Ishikawa (cell line): ENCODE data around the gene PTPRM.

Experiments used
- CEBPB ChIP-seq: IDR thresholded peaks from 2 replicates; pipeline ENCODE4 v1.6.1; 2012
- CREB1 ChIP-seq: IDR thresholded peaks from 2 replicates; pipeline ENCODE4 v1.6.1; 2012; ENCODE audit warnings: low read depth
- EGR1 ChIP-seq: IDR thresholded peaks from 2 replicates; pipeline ENCODE4 v1.6.1; 2012
- EP300 ChIP-seq: IDR thresholded peaks from 2 replicates; pipeline ENCODE4 v1.6.1; 2012; ENCODE audit warnings: borderline replicate concordance
- FOXM1 ChIP-seq: IDR thresholded peaks from 2 replicates; pipeline ENCODE4 v1.6.1; 2012; ENCODE audit warnings: low read depth, borderline replicate concordance
- NFIC ChIP-seq: IDR thresholded peaks from 2 replicates; pipeline ENCODE4 v1.6.1; 2012
- RAD21 ChIP-seq: IDR thresholded peaks from 2 replicates; pipeline ENCODE4 v1.6.1; 2012; ENCODE audit warnings: low read depth
- TAF1 ChIP-seq: IDR thresholded peaks from 2 replicates; pipeline ENCODE4 v1.6.1; 2012; ENCODE audit warnings: low read depth, mild to moderate bottlenecking
- TCF12 ChIP-seq: IDR thresholded peaks from 2 replicates; pipeline ENCODE4 v1.6.1; 2012; ENCODE audit warnings: low read depth
- TEAD4 ChIP-seq: IDR thresholded peaks from 2 replicates; pipeline ENCODE4 v1.6.1; 2012
- YY1 ChIP-seq: IDR thresholded peaks from 2 replicates; pipeline ENCODE4 v1.6.1; 2012; ENCODE audit warnings: low read depth
- ZBTB7A ChIP-seq: IDR thresholded peaks from 2 replicates; pipeline ENCODE4 v1.6.1; 2012; ENCODE audit warnings: low read depth
- TF ChIP-seq, protein P1 (sequence below): IDR thresholded peaks from 2 replicates; pipeline ENCODE4 v1.6.1; 2012; ENCODE audit warnings: low read depth, mild to moderate bottlenecking
- TF ChIP-seq, protein P2 (sequence below): IDR thresholded peaks from 2 replicates; pipeline ENCODE4 v1.6.1; 2012
- TF ChIP-seq, protein P3 (sequence below): IDR thresholded peaks from 2 replicates; pipeline ENCODE4 v1.6.1; 2012

Gene PTPRM

DNA sequence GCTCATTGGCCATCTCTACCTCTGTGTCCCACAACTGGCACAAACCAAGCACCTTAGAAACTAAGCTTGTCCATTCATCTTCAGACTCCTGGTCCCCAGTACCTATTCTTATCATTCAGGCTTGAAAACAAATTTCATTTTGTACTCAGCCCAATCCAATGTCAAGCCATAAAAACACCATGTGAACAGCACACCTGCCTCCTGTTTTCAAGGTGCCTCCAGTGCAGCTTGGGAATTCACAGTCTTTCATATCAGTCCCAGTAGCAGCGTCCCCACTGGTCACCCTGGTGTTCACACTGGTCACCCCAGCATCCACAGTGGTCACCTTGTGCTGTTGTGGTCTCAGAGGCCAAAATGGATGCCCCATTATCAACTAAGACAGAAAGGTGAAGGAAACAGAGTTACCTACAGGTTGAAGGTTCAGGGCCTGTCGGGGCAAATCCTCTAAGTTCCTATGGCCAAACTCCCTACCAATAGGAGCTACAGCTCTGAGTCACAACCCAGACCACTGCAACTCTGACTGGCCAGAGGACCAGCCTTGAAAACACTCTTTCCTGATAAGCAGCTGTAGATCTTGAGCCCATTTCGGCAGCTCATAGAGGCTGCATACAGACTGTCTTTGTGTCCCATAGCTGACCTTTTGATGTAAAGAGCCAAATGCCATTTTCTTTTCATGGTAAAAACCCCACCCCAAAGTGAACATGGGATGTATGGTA is 782.6 kb downstream of the PTPRM start:
- TF ChIP-seq EGR1 (no peak), EP300 (no peak), CREB1 (no peak), TAF1 (no peak), TEAD4 (no peak), NFIC (no peak), ZBTB7A (no peak), RAD21 (no peak), FOXM1 (no peak), CEBPB (no peak), YY1 (no peak), TCF12 (no peak)
- TF ChIP-seq, protein P1, sequence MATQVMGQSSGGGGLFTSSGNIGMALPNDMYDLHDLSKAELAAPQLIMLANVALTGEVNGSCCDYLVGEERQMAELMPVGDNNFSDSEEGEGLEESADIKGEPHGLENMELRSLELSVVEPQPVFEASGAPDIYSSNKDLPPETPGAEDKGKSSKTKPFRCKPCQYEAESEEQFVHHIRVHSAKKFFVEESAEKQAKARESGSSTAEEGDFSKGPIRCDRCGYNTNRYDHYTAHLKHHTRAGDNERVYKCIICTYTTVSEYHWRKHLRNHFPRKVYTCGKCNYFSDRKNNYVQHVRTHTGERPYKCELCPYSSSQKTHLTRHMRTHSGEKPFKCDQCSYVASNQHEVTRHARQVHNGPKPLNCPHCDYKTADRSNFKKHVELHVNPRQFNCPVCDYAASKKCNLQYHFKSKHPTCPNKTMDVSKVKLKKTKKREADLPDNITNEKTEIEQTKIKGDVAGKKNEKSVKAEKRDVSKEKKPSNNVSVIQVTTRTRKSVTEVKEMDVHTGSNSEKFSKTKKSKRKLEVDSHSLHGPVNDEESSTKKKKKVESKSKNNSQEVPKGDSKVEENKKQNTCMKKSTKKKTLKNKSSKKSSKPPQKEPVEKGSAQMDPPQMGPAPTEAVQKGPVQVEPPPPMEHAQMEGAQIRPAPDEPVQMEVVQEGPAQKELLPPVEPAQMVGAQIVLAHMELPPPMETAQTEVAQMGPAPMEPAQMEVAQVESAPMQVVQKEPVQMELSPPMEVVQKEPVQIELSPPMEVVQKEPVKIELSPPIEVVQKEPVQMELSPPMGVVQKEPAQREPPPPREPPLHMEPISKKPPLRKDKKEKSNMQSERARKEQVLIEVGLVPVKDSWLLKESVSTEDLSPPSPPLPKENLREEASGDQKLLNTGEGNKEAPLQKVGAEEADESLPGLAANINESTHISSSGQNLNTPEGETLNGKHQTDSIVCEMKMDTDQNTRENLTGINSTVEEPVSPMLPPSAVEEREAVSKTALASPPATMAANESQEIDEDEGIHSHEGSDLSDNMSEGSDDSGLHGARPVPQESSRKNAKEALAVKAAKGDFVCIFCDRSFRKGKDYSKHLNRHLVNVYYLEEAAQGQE, result no peak
- TF ChIP-seq, protein P2, sequence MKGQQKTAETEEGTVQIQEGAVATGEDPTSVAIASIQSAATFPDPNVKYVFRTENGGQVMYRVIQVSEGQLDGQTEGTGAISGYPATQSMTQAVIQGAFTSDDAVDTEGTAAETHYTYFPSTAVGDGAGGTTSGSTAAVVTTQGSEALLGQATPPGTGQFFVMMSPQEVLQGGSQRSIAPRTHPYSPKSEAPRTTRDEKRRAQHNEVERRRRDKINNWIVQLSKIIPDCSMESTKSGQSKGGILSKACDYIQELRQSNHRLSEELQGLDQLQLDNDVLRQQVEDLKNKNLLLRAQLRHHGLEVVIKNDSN, result no peak
- TF ChIP-seq, protein P3, sequence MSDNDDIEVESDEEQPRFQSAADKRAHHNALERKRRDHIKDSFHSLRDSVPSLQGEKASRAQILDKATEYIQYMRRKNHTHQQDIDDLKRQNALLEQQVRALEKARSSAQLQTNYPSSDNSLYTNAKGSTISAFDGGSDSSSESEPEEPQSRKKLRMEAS, result no peak

DNA sequence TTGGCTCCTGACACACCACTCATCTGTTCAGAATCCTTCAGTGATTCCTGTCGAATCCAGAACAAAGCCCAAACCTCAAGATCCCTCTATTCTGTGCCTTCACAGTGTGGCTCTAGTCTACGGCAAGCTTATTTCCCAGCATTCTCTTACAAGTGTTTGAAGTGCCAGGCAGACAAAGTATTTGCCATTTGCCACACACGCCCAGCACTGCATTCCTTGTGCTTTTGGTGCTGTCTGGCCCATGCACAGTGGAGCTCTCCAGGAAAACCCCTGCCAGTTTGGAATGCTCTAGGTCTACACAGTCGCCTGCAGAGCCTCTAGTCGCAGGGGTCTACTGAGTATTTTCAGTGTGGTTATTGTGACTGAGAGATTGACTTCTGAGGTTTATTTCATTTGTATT is 783.5 kb downstream of the PTPRM start:
- TF ChIP-seq EP300, result no peak
- no peak for TF ChIP-seq CREB1
- no peak for TF ChIP-seq FOXM1
- TF ChIP-seq ZBTB7A, result no peak
- TF ChIP-seq EGR1, result no peak
- TF ChIP-seq, protein P1, result no peak
- TF ChIP-seq CEBPB, result no peak
- TF ChIP-seq, protein P3, result no peak
- TF ChIP-seq RAD21, result no peak
- TF ChIP-seq TCF12, result no peak
- TF ChIP-seq TAF1, result no peak
- no peak for TF ChIP-seq NFIC
- no peak for TF ChIP-seq TEAD4
- TF ChIP-seq, protein P2, result no peak

DNA sequence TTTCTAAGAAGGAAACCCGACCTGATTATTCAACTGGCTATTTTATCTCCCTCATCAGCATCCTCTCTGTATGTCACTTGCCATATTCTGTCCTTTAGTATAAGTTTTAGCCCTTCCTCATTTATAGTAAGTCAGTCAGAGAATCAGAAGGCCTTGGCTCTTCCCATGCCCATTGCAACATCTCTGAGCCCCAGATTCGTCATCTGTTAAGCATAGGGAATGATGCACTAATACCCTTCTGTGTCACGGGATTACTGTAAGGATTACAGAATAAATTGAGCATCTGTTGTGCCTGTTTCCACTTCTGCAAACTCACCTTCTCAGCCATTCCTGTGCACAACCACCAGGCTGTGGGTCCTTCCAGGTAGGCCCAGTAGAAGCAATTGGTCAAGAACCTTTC is 784.0 kb downstream of the PTPRM start:
- TF ChIP-seq, protein P1, result no peak
- TF ChIP-seq TEAD4 (no peak), EGR1 (no peak)
- TF ChIP-seq, protein P3, result no peak

DNA sequence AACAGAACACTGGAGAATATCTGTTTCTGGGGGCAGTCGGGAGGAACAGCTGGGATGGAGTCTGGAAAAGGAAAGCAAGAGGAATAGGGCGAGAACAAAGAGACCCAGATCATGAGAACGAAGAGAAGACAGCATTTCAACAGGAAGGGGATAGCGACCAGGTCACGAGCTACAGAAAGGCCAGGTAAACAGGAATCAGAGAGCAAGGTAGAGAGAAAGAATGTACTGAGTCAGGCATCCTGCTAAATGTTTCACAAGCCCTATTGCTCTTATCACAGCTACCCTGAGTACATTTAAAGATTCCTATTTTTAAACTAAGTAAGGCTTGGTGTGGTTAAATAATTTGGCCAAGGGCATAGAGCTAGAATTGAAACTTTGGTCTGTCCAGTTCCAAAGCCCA is 787.2 kb downstream of the PTPRM start:
- no peak for TF ChIP-seq EGR1
- TF ChIP-seq, protein P3, result no peak
- no peak for TF ChIP-seq CREB1
